Measurements from ENCODE around the gene JMJD7.

DNA sequence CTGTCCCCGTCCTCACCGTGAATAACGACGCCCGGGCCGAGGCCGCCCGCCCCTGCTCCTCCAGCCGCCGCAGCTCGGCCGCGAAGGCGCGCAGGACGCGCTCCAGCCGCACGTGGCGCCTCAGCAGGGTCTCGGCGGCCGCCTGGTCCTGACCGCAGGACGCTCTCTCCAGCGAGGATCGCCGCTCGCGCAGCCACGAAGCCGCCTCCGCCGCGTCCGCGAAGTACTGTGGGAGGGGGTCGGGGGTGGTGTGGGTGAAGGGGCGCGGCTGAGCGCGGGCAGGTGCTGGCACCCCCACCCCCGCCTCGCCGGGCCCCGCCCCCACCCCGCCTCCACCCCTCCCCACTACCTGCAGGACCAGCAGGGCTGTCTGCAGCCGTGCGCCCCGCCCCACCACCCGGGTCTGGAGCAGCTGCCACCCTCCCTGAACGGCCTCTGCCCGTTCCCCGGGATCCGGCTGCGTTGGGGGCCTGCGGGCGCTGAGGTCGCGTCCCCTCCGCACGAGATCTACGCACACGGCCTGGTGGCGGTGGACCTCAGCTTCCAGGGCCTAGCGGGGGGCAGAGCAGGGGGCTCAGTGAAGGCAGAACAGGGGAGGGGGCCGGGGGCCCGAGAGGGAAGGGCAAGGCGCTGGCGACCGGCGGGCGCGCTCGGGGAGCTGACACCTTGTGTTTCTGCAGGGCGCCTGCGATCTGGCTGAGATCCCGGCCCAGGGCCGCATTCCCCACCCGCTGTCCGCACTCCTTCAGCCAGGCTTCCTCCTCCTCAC is 54.2 kb downstream of the JMJD7 start:
- TF ChIP-seq, protein P1, sequence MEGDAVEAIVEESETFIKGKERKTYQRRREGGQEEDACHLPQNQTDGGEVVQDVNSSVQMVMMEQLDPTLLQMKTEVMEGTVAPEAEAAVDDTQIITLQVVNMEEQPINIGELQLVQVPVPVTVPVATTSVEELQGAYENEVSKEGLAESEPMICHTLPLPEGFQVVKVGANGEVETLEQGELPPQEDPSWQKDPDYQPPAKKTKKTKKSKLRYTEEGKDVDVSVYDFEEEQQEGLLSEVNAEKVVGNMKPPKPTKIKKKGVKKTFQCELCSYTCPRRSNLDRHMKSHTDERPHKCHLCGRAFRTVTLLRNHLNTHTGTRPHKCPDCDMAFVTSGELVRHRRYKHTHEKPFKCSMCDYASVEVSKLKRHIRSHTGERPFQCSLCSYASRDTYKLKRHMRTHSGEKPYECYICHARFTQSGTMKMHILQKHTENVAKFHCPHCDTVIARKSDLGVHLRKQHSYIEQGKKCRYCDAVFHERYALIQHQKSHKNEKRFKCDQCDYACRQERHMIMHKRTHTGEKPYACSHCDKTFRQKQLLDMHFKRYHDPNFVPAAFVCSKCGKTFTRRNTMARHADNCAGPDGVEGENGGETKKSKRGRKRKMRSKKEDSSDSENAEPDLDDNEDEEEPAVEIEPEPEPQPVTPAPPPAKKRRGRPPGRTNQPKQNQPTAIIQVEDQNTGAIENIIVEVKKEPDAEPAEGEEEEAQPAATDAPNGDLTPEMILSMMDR (IDR thresholded peaks at IDR 0.05; ENCODE audit: low read length) = no peak
- no peak for TF ChIP-seq EZH2 (IDR thresholded peaks at IDR 0.05; ENCODE audit: borderline replicate concordance, low read length)
